GM12874 (cell line): ENCODE results near the gene CDK5RAP1.

Experiments used
- CTCF ChIP-seq: IDR thresholded peaks from 2 replicates; pipeline ENCODE4 v1.5.1; 2011; ENCODE audit warnings: low read depth, mild to moderate bottlenecking, control low read depth, low read length, moderate library complexity; ENCODE audit not compliant: insufficient read depth

CDK5RAP1 gene

GRCh38 chr20:33387177-33387576 is 14.1 kb downstream of the CDK5RAP1 start:
- TF ChIP-seq CTCF = no peak

GRCh38 chr20:33386673-33387072 is 14.6 kb downstream of the CDK5RAP1 start:
- no peak for TF ChIP-seq CTCF

- no peak for TF ChIP-seq CTCF
Measured at GRCh38 chr20:33377366-33377765, 24.0 kb downstream of the CDK5RAP1 start.

- TF ChIP-seq CTCF = no peak
Measured at GRCh38 chr20:33373735-33374605, 27.3 kb downstream of the CDK5RAP1 start.

- no peak for TF ChIP-seq CTCF
Measured at GRCh38 chr20:33372993-33373441, 28.3 kb downstream of the CDK5RAP1 start.

GRCh38 chr20:33370291-33370690 is 31.0 kb downstream of the CDK5RAP1 start:
- no peak for TF ChIP-seq CTCF

GRCh38 chr20:33362898-33363297 is 38.4 kb downstream of the CDK5RAP1 start:
- TF ChIP-seq CTCF = no peak
